Measurements from ENCODE around the gene YTHDC1.

YTHDC1 gene

GRCh38 chr4:68349649-68350360, at the start of gene YTHDC1:
Gene YTHDC1 (minus strand): TSS chr4:68350090. CDS start chr4:68349753, 337 bp downstream.
- Histone ChIP-seq H3F3A (ENCODE audit: low read depth) (no peaks in the 10 kb centered on the region), H3K9ac (ENCODE audit: low read depth, low read length, poor library complexity, severe bottlenecking) (peak within 1 kb of the TSS; percentile 94), H3K27me3 (ENCODE audit: insufficient read depth, low read length, poor library complexity, severe bottlenecking) (peaks cover 33% of the 10 kb centered on the region), H2AFZ (ENCODE audit: low read length) (peak within 1 kb of the TSS; percentile 91), H3K9me2 (replicated peaks; ENCODE audit: low read depth, low read length) (no peaks in the 10 kb centered on the region), H4K20me1 (ENCODE audit: insufficient read depth, low read length, poor library complexity, severe bottlenecking) (peaks cover 47% of the 10 kb centered on the region), H3K36me3 (ENCODE audit: insufficient read depth, low read length) (no peaks in the 10 kb centered on the region), H3K4me2 (ENCODE audit: low read depth, low read length, poor library complexity, severe bottlenecking) (peak within 1 kb of the TSS; percentile 97), H3K4me1 (ENCODE audit: insufficient read depth, low read length, poor library complexity, severe bottlenecking) (peaks cover 30% of the 10 kb centered on the region), H3K79me2 (ENCODE audit: insufficient read depth, low read length) (peaks cover 50% of the 10 kb centered on the region), H3K4me3 (ENCODE audit: low read length, poor library complexity, severe bottlenecking) (peak within 1 kb of the TSS; percentile 94), H3K9me3 (ENCODE audit: insufficient read depth, low read depth, low read length) (no peaks in the 10 kb centered on the region)
- TF ChIP-seq CTCF (conservative IDR thresholded peaks at IDR 0.05; ENCODE audit: low read length) (no peak), EZH2phosphoT487 (IDR thresholded peaks at IDR 0.05; ENCODE audit: borderline replicate concordance) (no peak)

GRCh38 chr4:68399306-68399705, 49.4 kb upstream of the YTHDC1 start:
- H3K9me2 ChIP-seq (replicated peaks; ENCODE audit: low read depth, low read length) = no peaks in the 10 kb centered on the region

GRCh38 chr4:68396756-68397155, 46.9 kb upstream of the YTHDC1 start:
- no peaks in the 10 kb centered on the region for H3K27me3 ChIP-seq (ENCODE audit: insufficient read depth, low read length, poor library complexity, severe bottlenecking)
- H3K36me3 ChIP-seq (ENCODE audit: insufficient read depth, low read length) = no peaks in the 10 kb centered on the region
- no peak overlapping the region for H3K4me3 ChIP-seq (ENCODE audit: low read length, poor library complexity, severe bottlenecking)
- H2AFZ ChIP-seq (ENCODE audit: low read length) = no peak overlapping the region
- H3K79me2 ChIP-seq (ENCODE audit: insufficient read depth, low read length) = no peaks in the 10 kb centered on the region
- H4K20me1 ChIP-seq (ENCODE audit: insufficient read depth, low read length, poor library complexity, severe bottlenecking) = no peaks in the 10 kb centered on the region
- TF ChIP-seq EZH2phosphoT487 (IDR thresholded peaks at IDR 0.05; ENCODE audit: borderline replicate concordance) (no peak), CTCF (conservative IDR thresholded peaks at IDR 0.05; ENCODE audit: low read length) (no peak)
- H3K4me2 ChIP-seq (ENCODE audit: low read depth, low read length, poor library complexity, severe bottlenecking) = no peak overlapping the region
- H3F3A ChIP-seq (ENCODE audit: low read depth) = no peaks in the 10 kb centered on the region
- H3K9me2 ChIP-seq (replicated peaks; ENCODE audit: low read depth, low read length) = no peaks in the 10 kb centered on the region
- no peaks in the 10 kb centered on the region for H3K4me1 ChIP-seq (ENCODE audit: insufficient read depth, low read length, poor library complexity, severe bottlenecking)
- H3K9me3 ChIP-seq (ENCODE audit: insufficient read depth, low read depth, low read length) = no peaks in the 10 kb centered on the region
- H3K9ac ChIP-seq (ENCODE audit: low read depth, low read length, poor library complexity, severe bottlenecking) = no peak overlapping the region

More at GRCh38 chr4:68399306-68399705, 49.4 kb upstream of the YTHDC1 start:
- Histone ChIP-seq H3K9me3 (ENCODE audit: insufficient read depth, low read depth, low read length) (no peaks in the 10 kb centered on the region), H3K27me3 (ENCODE audit: insufficient read depth, low read length, poor library complexity, severe bottlenecking) (no peaks in the 10 kb centered on the region), H3K9ac (ENCODE audit: low read depth, low read length, poor library complexity, severe bottlenecking) (no peak overlapping the region), H3K36me3 (ENCODE audit: insufficient read depth, low read length) (no peaks in the 10 kb centered on the region), H3F3A (ENCODE audit: low read depth) (no peaks in the 10 kb centered on the region), H3K4me2 (ENCODE audit: low read depth, low read length, poor library complexity, severe bottlenecking) (no peak overlapping the region), H2AFZ (ENCODE audit: low read length) (no peak overlapping the region), H3K4me3 (ENCODE audit: low read length, poor library complexity, severe bottlenecking) (no peak overlapping the region), H3K4me1 (ENCODE audit: insufficient read depth, low read length, poor library complexity, severe bottlenecking) (no peaks in the 10 kb centered on the region), H4K20me1 (ENCODE audit: insufficient read depth, low read length, poor library complexity, severe bottlenecking) (no peaks in the 10 kb centered on the region), H3K79me2 (ENCODE audit: insufficient read depth, low read length) (no peaks in the 10 kb centered on the region)
- TF ChIP-seq EZH2phosphoT487 (IDR thresholded peaks at IDR 0.05; ENCODE audit: borderline replicate concordance) (no peak), CTCF (conservative IDR thresholded peaks at IDR 0.05; ENCODE audit: low read length) (no peak)

Measured in Loucy (cell line).